GM12891 (cell line): ENCODE data around the gene ZNF620.

Experiments used
- DNase-seq: peaks from one replicate; pipeline ENCODE4 v3.0.0; 2011; ENCODE audit warnings: low spot score; ENCODE audit not compliant: insufficient read length
- FAIRE-seq: peaks from 2 replicates; lab custom pipeline; 2011; peaks lifted over from hg19 to GRCh38; lab: Jason Lieb, UNC
- PAX5 ChIP-seq: IDR thresholded peaks from 2 replicates; pipeline ENCODE4 v1.6.1; 2011; ENCODE audit warnings: low read length, moderate library complexity, mild to moderate bottlenecking; ENCODE audit not compliant: insufficient read depth, severe bottlenecking
- POLR2A ChIP-seq: IDR thresholded peaks from 2 replicates; pipeline ENCODE4 v1.6.1; 2011; ENCODE audit warnings: low read depth, low read length, control low read depth
- POLR2AphosphoS5 ChIP-seq: IDR thresholded peaks from 2 replicates; pipeline ENCODE4 v1.6.1; 2011; ENCODE audit warnings: low read depth, low read length, control low read depth
- POU2F2 ChIP-seq: IDR thresholded peaks from 2 replicates; pipeline ENCODE4 v1.6.1; 2011; ENCODE audit warnings: low read depth, mild to moderate bottlenecking, control low read depth, low read length, moderate library complexity
- SPI1 ChIP-seq: IDR thresholded peaks from 2 replicates; pipeline ENCODE4 v1.6.1; 2011; ENCODE audit warnings: low read depth, low read length, control low read depth
- TAF1 ChIP-seq: IDR thresholded peaks from 2 replicates; pipeline ENCODE4 v1.6.1; 2011; ENCODE audit warnings: low read depth, low read length, control low read depth

Gene ZNF620

GRCh38 chr3:40465111-40465407 lies 40.8 kb upstream of the ZNF620 start:
- TF ChIP-seq POLR2A (peak; percentile 37; the same call in 1 of the 2 replicates), POU2F2 (no peak)
- FAIRE-seq (no peak), DNase-seq (no peak)

GRCh38 chr3:40465456-40465855 lies 40.4 kb upstream of the ZNF620 start:
- FAIRE-seq (no peak), DNase-seq (no peak)
- no peak for TF ChIP-seq SPI1
- TF ChIP-seq PAX5: no peak
- no peak for TF ChIP-seq POLR2A
- TF ChIP-seq POLR2AphosphoS5: no peak
- TF ChIP-seq POU2F2: no peak
- TF ChIP-seq TAF1: no peak

- TF ChIP-seq TAF1 (no peak), POU2F2 (no peak), POLR2AphosphoS5 (no peak), POLR2A (no peak), PAX5 (no peak), SPI1 (no peak)
- FAIRE-seq: no peak
- DNase-seq: no peak
Observed at GRCh38 chr3:40468018-40468417, 37.8 kb upstream of the ZNF620 start.

GRCh38 chr3:40470701-40471100 lies 35.1 kb upstream of the ZNF620 start:
- FAIRE-seq (no peak), DNase-seq (no peak)
- TF ChIP-seq POLR2AphosphoS5 (no peak), TAF1 (no peak), POLR2A (no peak), POU2F2 (no peak), SPI1 (no peak), PAX5 (no peak)

- FAIRE-seq: peak; percentile 78
- peak; percentile 59 for DNase-seq
- TF ChIP-seq TAF1: peak; percentile 77; the same call in 1 of the 2 replicates
- no peak for TF ChIP-seq PAX5
- no peak; the same call in 1 of the 2 replicates for TF ChIP-seq POU2F2
- TF ChIP-seq SPI1: no peak
- TF ChIP-seq POLR2A: 0 out of 2 replicates have a peak, but pooled peaks have one; percentile 16
- TF ChIP-seq POLR2AphosphoS5: no peak
Observed at GRCh38 chr3:40476478-40477470, 29.1 kb upstream of the ZNF620 start, which contains the start of gene ZNF619. TSS of gene ZNF619 (plus strand) at chr3:40477122. CDS start at chr3:40477980, 858 bp downstream.

- DNase-seq (no peak), FAIRE-seq (peak; percentile 65)
- no peak for TF ChIP-seq POLR2AphosphoS5
- no peak for TF ChIP-seq POLR2A
- TF ChIP-seq POU2F2: no peak
- TF ChIP-seq TAF1: no peak
- no peak for TF ChIP-seq PAX5
- no peak for TF ChIP-seq SPI1
Observed at GRCh38 chr3:40477666-40478065, 28.2 kb upstream of the ZNF620 start.

GRCh38 chr3:40487172-40487571 lies 18.7 kb upstream of the ZNF620 start:
- no peak for DNase-seq
- no peak for FAIRE-seq
- TF ChIP-seq TAF1: no peak
- no peak for TF ChIP-seq POU2F2
- no peak for TF ChIP-seq SPI1
- no peak for TF ChIP-seq POLR2AphosphoS5
- TF ChIP-seq PAX5: no peak
- no peak for TF ChIP-seq POLR2A

- no peak for FAIRE-seq
- TF ChIP-seq TAF1 (no peak), POLR2A (no peak), PAX5 (no peak), SPI1 (no peak), POU2F2 (no peak), POLR2AphosphoS5 (no peak)
- no peak for DNase-seq
Observed at GRCh38 chr3:40490916-40491315, 14.9 kb upstream of the ZNF620 start.

- FAIRE-seq (no peak), DNase-seq (no peak)
- no peak for TF ChIP-seq POLR2AphosphoS5
- no peak for TF ChIP-seq POLR2A
- no peak for TF ChIP-seq TAF1
- no peak for TF ChIP-seq SPI1
- no peak for TF ChIP-seq PAX5
- TF ChIP-seq POU2F2: no peak
Observed at GRCh38 chr3:40494698-40495097, 11.1 kb upstream of the ZNF620 start.

GRCh38 chr3:40497288-40497687 lies 8.6 kb upstream of the ZNF620 start:
- TF ChIP-seq SPI1: no peak
- TF ChIP-seq PAX5: no peak
- TF ChIP-seq POU2F2: no peak
- TF ChIP-seq POLR2AphosphoS5: no peak
- TF ChIP-seq TAF1: no peak
- TF ChIP-seq POLR2A: no peak
- DNase-seq: no peak
- no peak for FAIRE-seq
